Measurements from ENCODE around the gene PPP1R9A.

DNA sequence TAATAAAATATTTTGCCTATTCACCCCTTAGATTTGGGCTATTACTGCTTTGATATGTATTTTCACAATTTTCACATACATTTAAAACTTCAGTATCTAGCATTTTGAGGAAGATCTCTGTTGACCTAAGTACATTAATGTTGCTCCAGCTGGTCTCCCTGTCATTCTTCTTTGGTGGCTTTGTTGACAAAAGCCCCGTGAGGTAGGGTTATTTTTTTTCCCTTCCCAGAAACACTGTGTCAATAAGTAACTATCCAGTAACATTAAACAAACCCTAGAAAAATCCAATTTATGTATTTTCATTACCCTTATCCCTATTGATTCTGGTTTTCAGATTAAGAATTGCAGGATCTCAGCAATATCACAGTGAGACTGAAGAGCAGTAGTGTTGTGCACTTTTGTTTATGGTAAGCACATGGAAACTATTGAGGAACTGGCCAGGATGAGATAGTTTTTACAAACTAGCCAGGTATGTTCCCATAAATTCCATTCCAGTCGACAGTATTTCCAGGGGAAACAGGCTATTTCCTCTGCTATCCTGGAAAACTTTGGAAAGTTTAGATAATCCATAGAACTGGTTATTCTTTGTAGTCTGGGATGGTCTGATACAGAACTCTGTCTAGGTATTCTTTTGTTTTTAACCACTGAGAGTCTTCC lies 218.8 kb downstream of the PPP1R9A start:
- TF ChIP-seq, protein P1, sequence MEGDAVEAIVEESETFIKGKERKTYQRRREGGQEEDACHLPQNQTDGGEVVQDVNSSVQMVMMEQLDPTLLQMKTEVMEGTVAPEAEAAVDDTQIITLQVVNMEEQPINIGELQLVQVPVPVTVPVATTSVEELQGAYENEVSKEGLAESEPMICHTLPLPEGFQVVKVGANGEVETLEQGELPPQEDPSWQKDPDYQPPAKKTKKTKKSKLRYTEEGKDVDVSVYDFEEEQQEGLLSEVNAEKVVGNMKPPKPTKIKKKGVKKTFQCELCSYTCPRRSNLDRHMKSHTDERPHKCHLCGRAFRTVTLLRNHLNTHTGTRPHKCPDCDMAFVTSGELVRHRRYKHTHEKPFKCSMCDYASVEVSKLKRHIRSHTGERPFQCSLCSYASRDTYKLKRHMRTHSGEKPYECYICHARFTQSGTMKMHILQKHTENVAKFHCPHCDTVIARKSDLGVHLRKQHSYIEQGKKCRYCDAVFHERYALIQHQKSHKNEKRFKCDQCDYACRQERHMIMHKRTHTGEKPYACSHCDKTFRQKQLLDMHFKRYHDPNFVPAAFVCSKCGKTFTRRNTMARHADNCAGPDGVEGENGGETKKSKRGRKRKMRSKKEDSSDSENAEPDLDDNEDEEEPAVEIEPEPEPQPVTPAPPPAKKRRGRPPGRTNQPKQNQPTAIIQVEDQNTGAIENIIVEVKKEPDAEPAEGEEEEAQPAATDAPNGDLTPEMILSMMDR (IDR thresholded peaks at IDR 0.05; ENCODE audit: low read depth, low read length, poor library complexity, severe bottlenecking) = no peak
- no peak for TF ChIP-seq EZH2phosphoT487 (IDR thresholded peaks at IDR 0.05; ENCODE audit: borderline replicate concordance, low read length)

Measured in DOHH2 (cell line).